H1 (cell line): Measurements from ENCODE around the gene CCNYL1. TPM values are rescaled to one million over a fixed set of nuclear protein-coding genes. Genes with fewer than 3 reads are reported as not detected.
A peak's percentile ranks its signal among the peaks of the same experiment; 100 is the strongest.

Experiments
- BACH1 ChIP-seq: IDR thresholded peaks from 2 replicates; pipeline ENCODE4 v1.6.1; 2012; ENCODE audit warnings: low read length, improper control_type of control experiment
- CEBPB ChIP-seq: IDR thresholded peaks from 2 replicates; pipeline ENCODE4 v1.6.1; 2012; ENCODE audit warnings: low read depth, low read length
- CHD1 ChIP-seq: IDR thresholded peaks from 2 replicates; pipeline ENCODE4 v1.6.1; 2012; ENCODE audit warnings: low read depth, low read length, improper control_type of control experiment
- CHD2 ChIP-seq: IDR thresholded peaks from 2 replicates; pipeline ENCODE4 v1.6.1; 2012; ENCODE audit warnings: low read length, improper control_type of control experiment
- GTF2F1 ChIP-seq: IDR thresholded peaks from 2 replicates; pipeline ENCODE4 v1.6.1; 2012; ENCODE audit warnings: low read depth, low read length, improper control_type of control experiment, borderline replicate concordance
- HDAC2 ChIP-seq, 2 experiments: fragments of 300-600 bp in 1 of 2; sonication (generic) in 1 of 2; IDR thresholded peaks; 2 replicates each; pipeline ENCODE4 v1.6.1; 2011 to 2012; ENCODE audit warnings: low read depth in 2 of 2, low read length in 2 of 2, mild to moderate bottlenecking in 2 of 2, moderate library complexity in 2 of 2, borderline replicate concordance in 1 of 2, inconsistent platforms in 1 of 2
- JUND ChIP-seq: IDR thresholded peaks from 2 replicates; pipeline ENCODE4 v1.6.1; 2011; ENCODE audit warnings: mild to moderate bottlenecking, improper control_type of control experiment, low read length
- KDM1A ChIP-seq: fragments of 200-600, 300-600 bp; sonication (generic); IDR thresholded peaks from 2 replicates; pipeline ENCODE4 v1.7.1; 2016; ENCODE audit warnings: mild to moderate bottlenecking, low read length, borderline replicate concordance
- KDM4A ChIP-seq: IDR thresholded peaks from one replicate; pipeline ENCODE4 v1.7.1; 2012; ENCODE audit warnings: low read depth, mild to moderate bottlenecking, moderate library complexity, low read length, inconsistent platforms; ENCODE audit not compliant: severe bottlenecking
- MAFK ChIP-seq: IDR thresholded peaks from 2 replicates; pipeline ENCODE4 v1.6.1; 2012; ENCODE audit warnings: low read depth, mild to moderate bottlenecking, improper control_type of control experiment, low read length
- NANOG ChIP-seq: IDR thresholded peaks from 2 replicates; pipeline ENCODE4 v1.6.1; 2011; ENCODE audit warnings: low read length, low read depth, mild to moderate bottlenecking, inconsistent platforms; ENCODE audit not compliant: insufficient read depth, poor library complexity, severe bottlenecking
- NRF1 ChIP-seq: IDR thresholded peaks from 2 replicates; pipeline ENCODE4 v1.6.1; 2011; ENCODE audit warnings: mild to moderate bottlenecking, low read depth, low read length, improper control_type of control experiment
- RAD21 ChIP-seq, 2 experiments: IDR thresholded peaks in 1 of 2; conservative IDR thresholded peaks in 1 of 2; 2 replicates each; pipeline ENCODE4 v1.6.1; 2011; ENCODE audit warnings: low read depth in 2 of 2, low read length in 2 of 2, improper control_type of control experiment in 1 of 2, inconsistent platforms in 1 of 2, mild to moderate bottlenecking in 1 of 2, moderate library complexity in 1 of 2
- RBBP5 ChIP-seq: IDR thresholded peaks from 2 replicates; pipeline ENCODE4 v1.7.1; 2012; ENCODE audit warnings: low read depth, mild to moderate bottlenecking, inconsistent platforms, low read length, moderate library complexity, borderline replicate concordance
- RFX5 ChIP-seq: IDR thresholded peaks from 2 replicates; pipeline ENCODE4 v1.6.1; 2011; ENCODE audit warnings: low read depth, low read length, improper control_type of control experiment, borderline replicate concordance
- RXRA ChIP-seq: IDR thresholded peaks from 2 replicates; pipeline ENCODE4 v1.6.1; 2011; ENCODE audit warnings: low read depth, mild to moderate bottlenecking, low read length, moderate library complexity; ENCODE audit not compliant: insufficient read depth
- SP1 ChIP-seq: IDR thresholded peaks from 2 replicates; pipeline ENCODE4 v1.6.1; 2011; ENCODE audit warnings: low read depth, low read length
- SRF ChIP-seq: IDR thresholded peaks from 2 replicates; pipeline ENCODE4 v1.6.1; 2011; ENCODE audit warnings: mild to moderate bottlenecking, low read depth, low read length, moderate library complexity
- TAF1 ChIP-seq: IDR thresholded peaks from 2 replicates; pipeline ENCODE4 v1.6.1; 2011; ENCODE audit warnings: mild to moderate bottlenecking, low read depth, low read length
- USF2 ChIP-seq: IDR thresholded peaks from 2 replicates; pipeline ENCODE4 v1.6.1; 2011; ENCODE audit warnings: low read length, improper control_type of control experiment
- polyA plus RNA-seq, 7 experiments: library from polyadenylated mRNA; depleted of rRNA in 3 of 7; stranded (reverse) in 5 of 7; unstranded in 2 of 7; fragments of >200 nt in 5 of 7; fragments of 200-250 nt in 2 of 7; gene quantifications; 1 replicate in 5 of 7; 2 replicates in 1 of 7; 4 replicates in 1 of 7; pipeline versions ENCODE4 v1.2.1 to v1.2.3, GENCODE V29; 2011 to 2013; ENCODE audit warnings: missing spikeins in 2 of 7, mixed read lengths in 2 of 7
- total RNA-seq: library from RNA; stranded (reverse); fragmentation: NEBNext Ultra II Directional; extraction: Animal tissue kit (Norgen Biotek cat#: 25700); gene quantifications from 2 replicates; pipeline ENCODE4 v1.2.1, GENCODE V29; 2021
- TF ChIP-seq, protein P1 (sequence below): IDR thresholded peaks from 2 replicates; pipeline ENCODE4 v1.6.1; 2012; ENCODE audit warnings: low read length, inconsistent platforms

The CCNYL1 gene
- total and polyA plus RNA-seq, 2 of the 8 experiments (the other 6 are each of a cell fraction or from before 2014, with no cell fraction given) = 13.3 to 35.4 TPM

DNA sequence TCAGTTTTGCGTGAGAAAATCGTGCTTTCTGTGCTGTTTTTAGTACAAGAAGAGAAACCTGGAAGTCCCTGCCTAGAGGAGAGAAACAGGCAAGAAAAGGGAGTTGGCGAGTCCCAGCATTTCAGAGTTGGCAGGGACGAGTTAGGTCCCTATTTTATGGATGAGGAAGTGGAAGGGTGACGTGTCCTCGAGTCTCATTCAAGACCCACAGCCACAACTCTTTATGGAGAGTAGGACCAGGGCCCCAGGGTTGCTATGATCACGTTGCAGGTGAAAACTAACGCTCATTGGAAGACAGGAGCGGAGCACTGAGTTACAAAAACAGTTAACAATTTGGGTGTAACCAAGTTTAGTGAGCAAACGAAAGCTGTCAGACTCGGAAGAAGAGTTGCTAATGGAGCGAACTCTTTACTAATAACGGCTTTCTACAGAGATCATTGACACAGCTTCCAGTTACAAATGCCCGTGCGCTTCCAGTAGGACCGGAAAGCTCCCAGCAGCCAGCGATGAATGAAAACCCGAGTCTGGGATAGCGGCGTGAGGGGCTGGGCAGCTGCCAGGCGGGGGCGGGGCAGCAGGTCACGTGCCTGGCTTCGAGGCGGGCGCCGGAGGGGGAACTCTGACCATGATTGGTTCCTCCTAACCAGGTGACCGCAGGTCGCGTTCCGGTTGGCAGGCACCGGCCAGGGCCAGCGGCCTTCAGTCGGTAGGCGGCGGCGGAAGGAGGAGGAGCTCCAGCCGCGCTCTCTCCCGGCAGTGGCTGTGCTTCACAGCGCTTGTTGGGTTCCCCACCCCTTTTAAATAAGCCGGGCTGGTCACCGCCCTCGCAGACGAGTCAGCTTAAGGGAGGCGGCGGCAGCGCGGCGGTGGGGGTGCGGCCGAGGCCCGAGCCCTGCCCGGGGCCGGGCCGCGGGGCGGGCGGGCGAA is at the start of gene CCNYL1 (continued):
- no peak for TF ChIP-seq RFX5
- no peak for TF ChIP-seq KDM1A
- no peak for TF ChIP-seq GTF2F1
- peak; percentile 97 for TF ChIP-seq USF2
- no peak for TF ChIP-seq CEBPB
- TF ChIP-seq RBBP5 = no peak; the same call in 1 of the 2 replicates
- TF ChIP-seq HDAC2 (IDR thresholded peaks at IDR 0.05; ENCODE audit: borderline replicate concordance in 1 of 2, low read depth in 2 of 2, low read length in 2 of 2) = no peak
- no peak for TF ChIP-seq NANOG
- no peak for TF ChIP-seq RAD21 (IDR thresholded peaks at IDR 0.05 in 1 of 2, conservative IDR thresholded peaks at IDR 0.05 in 1 of 2; ENCODE audit: low read depth in 2 of 2, low read length in 2 of 2)
- TF ChIP-seq MAFK = no peak
- TF ChIP-seq KDM4A = no peak
- TF ChIP-seq SP1 = 0 out of 2 replicates have a peak, but pooled peaks have one; percentile 7
- TF ChIP-seq, protein P1, sequence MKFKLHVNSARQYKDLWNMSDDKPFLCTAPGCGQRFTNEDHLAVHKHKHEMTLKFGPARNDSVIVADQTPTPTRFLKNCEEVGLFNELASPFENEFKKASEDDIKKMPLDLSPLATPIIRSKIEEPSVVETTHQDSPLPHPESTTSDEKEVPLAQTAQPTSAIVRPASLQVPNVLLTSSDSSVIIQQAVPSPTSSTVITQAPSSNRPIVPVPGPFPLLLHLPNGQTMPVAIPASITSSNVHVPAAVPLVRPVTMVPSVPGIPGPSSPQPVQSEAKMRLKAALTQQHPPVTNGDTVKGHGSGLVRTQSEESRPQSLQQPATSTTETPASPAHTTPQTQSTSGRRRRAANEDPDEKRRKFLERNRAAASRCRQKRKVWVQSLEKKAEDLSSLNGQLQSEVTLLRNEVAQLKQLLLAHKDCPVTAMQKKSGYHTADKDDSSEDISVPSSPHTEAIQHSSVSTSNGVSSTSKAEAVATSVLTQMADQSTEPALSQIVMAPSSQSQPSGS = no peak
- no peak for TF ChIP-seq JUND
- TF ChIP-seq TAF1 = peak; percentile 97
- no peak for TF ChIP-seq CHD2
- TF ChIP-seq NRF1 = no peak
- no peak for TF ChIP-seq RXRA
- TF ChIP-seq SRF = no peak
- TF ChIP-seq CHD1 = no peak
- no peak for TF ChIP-seq BACH1
